UCSD-AML1 (cell line): ENCODE data around the gene COL8A2.

Experiments
- DNase-seq: peaks from one replicate; lab custom pipeline; 2025; ENCODE audit not compliant: unreplicated experiment; lab: John Stamatoyannopoulos, UW

Gene COL8A2

GRCh38 chr1:36157973-36158826, 33.2 kb upstream of the COL8A2 start:
- no peak for DNase-seq

GRCh38 chr1:36157115-36157903, 32.3 kb upstream of the COL8A2 start:
- DNase-seq = no peak

- peak; percentile 71 for DNase-seq
Observed at GRCh38 chr1:36156329-36157114, 31.5 kb upstream of the COL8A2 start.

GRCh38 chr1:36155408-36156328, 30.6 kb upstream of the COL8A2 start, which contains the start of gene MAP7D1:
Gene MAP7D1, plus strand, starts transcription at chr1:36156160. Its CDS starts 258 bp downstream, at chr1:36156418.
- peak; percentile 82 for DNase-seq

- DNase-seq = no peak
Observed at GRCh38 chr1:36154765-36155407, 29.9 kb upstream of the COL8A2 start.

- no peak for DNase-seq
Observed at GRCh38 chr1:36154335-36154734, 29.3 kb upstream of the COL8A2 start.

GRCh38 chr1:36153476-36153875, 28.5 kb upstream of the COL8A2 start:
- no peak for DNase-seq

GRCh38 chr1:36151845-36152203, 26.8 kb upstream of the COL8A2 start:
- DNase-seq = peak; percentile 25

GRCh38 chr1:36151134-36151844, 26.3 kb upstream of the COL8A2 start:
- no peak for DNase-seq

- DNase-seq = peak; percentile 81
Observed at GRCh38 chr1:36150296-36151133, 25.5 kb upstream of the COL8A2 start.

GRCh38 chr1:36149973-36150295, 24.9 kb upstream of the COL8A2 start:
- DNase-seq = no peak

GRCh38 chr1:36149237-36149972, 24.4 kb upstream of the COL8A2 start, which contains the start of gene TRAPPC3:
Gene TRAPPC3, minus strand, starts transcription at chr1:36149486. Its CDS starts 108 bp downstream, at chr1:36149378.
- peak; percentile 99 for DNase-seq

GRCh38 chr1:36148821-36149236, 23.8 kb upstream of the COL8A2 start:
- no peak for DNase-seq

- DNase-seq = no peak
Observed at GRCh38 chr1:36144413-36144812, 19.4 kb upstream of the COL8A2 start.

GRCh38 chr1:36143424-36143823, 18.4 kb upstream of the COL8A2 start:
- DNase-seq = no peak

- no peak for DNase-seq
Observed at GRCh38 chr1:36142121-36142520, 17.1 kb upstream of the COL8A2 start.

- DNase-seq = no peak
Observed at GRCh38 chr1:36139521-36139920, 14.5 kb upstream of the COL8A2 start.

- DNase-seq = no peak
Observed at GRCh38 chr1:36137776-36138175, 12.8 kb upstream of the COL8A2 start.
